Forelimb muscle (tissue), 1 donor: ENCODE measurements around the gene STRN. TPM values are rescaled to one million over a fixed set of nuclear protein-coding genes. Genes with fewer than 3 reads are reported as not detected.
"Not testable (repeated sequence)": the region's sequence is repeated elsewhere in the genome, so short reads cannot be mapped to it uniquely, and the experiment has no call there.

Experiments
- DNase-seq: peaks from one replicate; pipeline ENCODE4 v3.0.0-alpha.2; 2013; ENCODE audit warnings: low read depth
- polyA plus RNA-seq: library from polyadenylated mRNA; unstranded; fragments of 120-200 nt; gene quantifications from one replicate; pipeline ENCODE4 v1.2.1, GENCODE V29; 2013; ENCODE audit not compliant: insufficient read length

Gene STRN
- polyA plus RNA-seq: 22.5 TPM

GRCh38 chr2:36966370-36967235 lies at the start of gene STRN:
Gene STRN (minus strand): TSS chr2:36966536. CDS start chr2:36966463, 73 bp downstream.
- peak; percentile 89 for DNase-seq

GRCh38 chr2:37013315-37013641 lies 46.9 kb upstream of the STRN start:
- no peak for DNase-seq

- DNase-seq: no peak
Observed at GRCh38 chr2:37011130-37011529, 44.8 kb upstream of the STRN start.

GRCh38 chr2:37005118-37005868 lies 39.0 kb upstream of the STRN start:
- no peak for DNase-seq

- DNase-seq: no peak
Observed at GRCh38 chr2:37000988-37001556, 34.7 kb upstream of the STRN start.

- DNase-seq: no peak
Observed at GRCh38 chr2:37000318-37000717, 34.0 kb upstream of the STRN start.

- DNase-seq: not testable (repeated sequence)
Observed at GRCh38 chr2:36999416-36999815, 33.1 kb upstream of the STRN start.

- no peak for DNase-seq
Observed at GRCh38 chr2:36993841-36994620, 27.7 kb upstream of the STRN start.

GRCh38 chr2:36988008-36988407 lies 21.7 kb upstream of the STRN start:
- DNase-seq: no peak

GRCh38 chr2:36982467-36982866 lies 16.1 kb upstream of the STRN start:
- no peak for DNase-seq

GRCh38 chr2:36981911-36982310 lies 15.6 kb upstream of the STRN start:
- no peak for DNase-seq

- DNase-seq: not testable (repeated sequence)
Observed at GRCh38 chr2:36979007-36979406, 12.7 kb upstream of the STRN start.

- no peak for DNase-seq
Observed at GRCh38 chr2:36976065-36976464, 9.7 kb upstream of the STRN start.

GRCh38 chr2:36975306-36975705 lies 9.0 kb upstream of the STRN start:
- no peak for DNase-seq

- DNase-seq: no peak
Observed at GRCh38 chr2:36973320-36973719, 7.0 kb upstream of the STRN start.

GRCh38 chr2:36971990-36972389 lies 5.7 kb upstream of the STRN start:
- no peak for DNase-seq

- DNase-seq: no peak
Observed at GRCh38 chr2:36967236-36967876, 1.0 kb upstream of the STRN start.

GRCh38 chr2:36965751-36966369 lies 476 bp downstream of the STRN start:
- no peak for DNase-seq

- no peak for DNase-seq
Observed at GRCh38 chr2:36965206-36965605, 1.1 kb downstream of the STRN start.

GRCh38 chr2:36964496-36965058 lies 1.8 kb downstream of the STRN start:
- no peak for DNase-seq

GRCh38 chr2:36963734-36964133 lies 2.6 kb downstream of the STRN start:
- no peak for DNase-seq
